ENCODE results near the gene LHX8. TPM values are rescaled to one million over a fixed set of nuclear protein-coding genes. Genes with fewer than 3 reads are reported as not detected.

The LHX8 gene
- total RNA-seq, 1 donor from 2014 or later: 0.52 TPM

DNA sequence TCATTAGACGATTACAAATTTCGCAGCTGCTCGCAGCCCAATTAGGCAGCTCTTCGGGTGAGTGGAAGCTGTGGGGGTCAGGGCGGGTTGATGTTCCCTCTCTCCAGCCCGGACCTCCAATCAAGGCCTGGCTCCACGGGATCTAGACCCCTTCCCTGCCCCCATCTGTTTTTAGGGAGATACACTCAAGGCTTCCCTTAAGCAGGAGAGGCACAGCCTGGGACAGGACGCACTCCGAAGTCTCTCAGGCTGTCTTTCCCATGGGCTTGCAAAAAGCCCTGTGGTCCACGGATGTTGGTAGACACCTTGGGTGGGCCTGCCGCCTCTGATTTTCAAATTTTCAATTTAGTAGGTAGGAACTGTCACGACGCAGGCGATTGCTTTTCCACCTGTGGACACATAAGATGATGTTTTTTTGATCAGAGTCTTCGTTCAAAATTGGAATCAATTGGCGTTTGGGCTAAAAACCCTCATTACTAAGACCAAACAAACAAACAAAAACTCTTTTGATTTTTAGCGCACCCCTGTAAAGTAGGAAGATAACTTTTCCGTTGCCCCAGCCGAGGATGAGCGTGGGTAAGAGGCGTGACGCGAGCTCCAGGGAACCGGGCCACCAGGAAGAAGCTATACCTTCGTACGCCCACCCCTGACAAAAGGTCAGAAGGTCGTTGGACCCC is 2.5 kb upstream of the LHX8 start:
- FAIRE-seq: no peak
- no peaks in the 10 kb centered on the region for H3K36me3 ChIP-seq (ENCODE audit: insufficient read depth, low read length)
- H3K27ac ChIP-seq (ENCODE audit: low read depth, low read length): no peak overlapping the region
- H3K9me3 ChIP-seq (ENCODE audit: insufficient read depth, low read depth, low read length): peaks cover 4% of the 10 kb centered on the region
- H3K27ac Mint-ChIP-seq (ENCODE audit: unreplicated experiment): peak overlapping the region; percentile 41
- H3K9me3 Mint-ChIP-seq (ENCODE audit: unreplicated experiment): peaks cover 5% of the 10 kb centered on the region
- no peaks in the 10 kb centered on the region for H3K36me3 Mint-ChIP-seq (ENCODE audit: low read depth, unreplicated experiment)
- peaks cover 100% of the 10 kb centered on the region for H3K27me3 ChIP-seq (ENCODE audit: insufficient read depth, low read length)
- H3K79me2 ChIP-seq (ENCODE audit: insufficient read depth, low read length): no peaks in the 10 kb centered on the region
- H4K20me1 ChIP-seq (ENCODE audit: insufficient read depth, low read length): no peaks in the 10 kb centered on the region
- H3K4me2 ChIP-seq (ENCODE audit: low read length): no peak overlapping the region
- no peak for DNase-seq (ENCODE audit: low read depth)
- H3K9ac ChIP-seq (ENCODE audit: low read length): no peak overlapping the region
- TF ChIP-seq EZH2 (IDR thresholded peaks at IDR 0.05; ENCODE audit: insufficient read depth, low read length): no peak
- TF ChIP-seq, protein P1, sequence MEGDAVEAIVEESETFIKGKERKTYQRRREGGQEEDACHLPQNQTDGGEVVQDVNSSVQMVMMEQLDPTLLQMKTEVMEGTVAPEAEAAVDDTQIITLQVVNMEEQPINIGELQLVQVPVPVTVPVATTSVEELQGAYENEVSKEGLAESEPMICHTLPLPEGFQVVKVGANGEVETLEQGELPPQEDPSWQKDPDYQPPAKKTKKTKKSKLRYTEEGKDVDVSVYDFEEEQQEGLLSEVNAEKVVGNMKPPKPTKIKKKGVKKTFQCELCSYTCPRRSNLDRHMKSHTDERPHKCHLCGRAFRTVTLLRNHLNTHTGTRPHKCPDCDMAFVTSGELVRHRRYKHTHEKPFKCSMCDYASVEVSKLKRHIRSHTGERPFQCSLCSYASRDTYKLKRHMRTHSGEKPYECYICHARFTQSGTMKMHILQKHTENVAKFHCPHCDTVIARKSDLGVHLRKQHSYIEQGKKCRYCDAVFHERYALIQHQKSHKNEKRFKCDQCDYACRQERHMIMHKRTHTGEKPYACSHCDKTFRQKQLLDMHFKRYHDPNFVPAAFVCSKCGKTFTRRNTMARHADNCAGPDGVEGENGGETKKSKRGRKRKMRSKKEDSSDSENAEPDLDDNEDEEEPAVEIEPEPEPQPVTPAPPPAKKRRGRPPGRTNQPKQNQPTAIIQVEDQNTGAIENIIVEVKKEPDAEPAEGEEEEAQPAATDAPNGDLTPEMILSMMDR (IDR thresholded peaks at IDR 0.05; ENCODE audit: insufficient read depth, low read depth, low read length): no peak
- no peaks in the 10 kb centered on the region for H3K4me1 ChIP-seq (ENCODE audit: insufficient read depth, low read length)
- H3K4me3 Mint-ChIP-seq (ENCODE audit: unreplicated experiment): no peak overlapping the region
- peaks cover 91% of the 10 kb centered on the region for H3K27me3 Mint-ChIP-seq (ENCODE audit: low read depth, unreplicated experiment)
- H2AFZ ChIP-seq (ENCODE audit: low read depth, low read length): no peak overlapping the region
- peaks cover 28% of the 10 kb centered on the region for H3K4me1 Mint-ChIP-seq (ENCODE audit: low read depth, unreplicated experiment)
- no peak overlapping the region for H3K4me3 ChIP-seq (ENCODE audit: insufficient read depth, low read depth, low read length)

DNA sequence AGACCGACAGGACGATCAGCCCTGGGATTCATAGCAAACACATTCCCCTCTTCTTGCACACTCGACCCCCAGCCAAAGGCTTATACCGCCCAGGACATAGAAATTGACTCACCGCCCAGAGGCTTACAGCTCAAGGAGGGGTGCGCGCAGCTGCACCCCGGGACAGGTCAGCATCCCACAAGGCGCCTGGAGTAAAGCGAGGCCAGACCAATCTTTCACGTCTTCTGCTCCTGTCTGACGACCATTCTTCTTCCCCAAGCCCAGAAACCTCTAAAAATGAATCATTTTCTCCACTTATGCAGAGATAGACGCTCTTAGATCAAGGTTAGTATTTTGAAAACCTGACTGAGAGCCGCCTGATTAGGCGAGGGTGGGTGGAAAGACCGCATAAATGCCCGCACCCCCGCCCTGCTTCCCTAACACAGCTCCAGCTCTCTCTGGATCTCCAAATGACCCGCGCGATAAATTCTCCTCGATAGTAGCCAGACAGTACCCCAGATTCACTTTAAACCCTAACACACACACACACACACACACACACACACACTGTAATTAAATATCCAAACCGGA is 1.9 kb upstream of the LHX8 start:
- no peak for TF ChIP-seq EZH2 (IDR thresholded peaks at IDR 0.05; ENCODE audit: insufficient read depth, low read length)
- TF ChIP-seq, protein P1 (IDR thresholded peaks at IDR 0.05; ENCODE audit: insufficient read depth, low read depth, low read length): no peak
- Histone ChIP-seq H3K4me1 (ENCODE audit: insufficient read depth, low read length) (no peaks in the 10 kb centered on the region), H3K36me3 (ENCODE audit: insufficient read depth, low read length) (no peaks in the 10 kb centered on the region), H3K9ac (ENCODE audit: low read length) (no peak overlapping the region), H3K27me3 (ENCODE audit: insufficient read depth, low read length) (peaks cover 98% of the 10 kb centered on the region), H3K4me2 (ENCODE audit: low read length) (no peak overlapping the region), H4K20me1 (ENCODE audit: insufficient read depth, low read length) (no peaks in the 10 kb centered on the region), H3K27ac (ENCODE audit: low read depth, low read length) (no peak overlapping the region), H3K79me2 (ENCODE audit: insufficient read depth, low read length) (no peaks in the 10 kb centered on the region), H3K4me3 (ENCODE audit: insufficient read depth, low read depth, low read length) (no peak overlapping the region), H2AFZ (ENCODE audit: low read depth, low read length) (no peak overlapping the region), H3K9me3 (ENCODE audit: insufficient read depth, low read depth, low read length) (peaks cover 4% of the 10 kb centered on the region)
- no peak for FAIRE-seq
- H3K9me3 Mint-ChIP-seq (ENCODE audit: unreplicated experiment): peaks cover 5% of the 10 kb centered on the region
- DNase-seq (ENCODE audit: low read depth): no peak
- no peak overlapping the region for H3K4me3 Mint-ChIP-seq (ENCODE audit: unreplicated experiment)
- H3K4me1 Mint-ChIP-seq (ENCODE audit: low read depth, unreplicated experiment): peaks cover 30% of the 10 kb centered on the region
- peaks cover 89% of the 10 kb centered on the region for H3K27me3 Mint-ChIP-seq (ENCODE audit: low read depth, unreplicated experiment)
- H3K36me3 Mint-ChIP-seq (ENCODE audit: low read depth, unreplicated experiment): no peaks in the 10 kb centered on the region
- H3K27ac Mint-ChIP-seq (ENCODE audit: unreplicated experiment): no peak overlapping the region
